ENCODE data around the gene STXBP4.

Gene STXBP4

GRCh38 chr17:54968988-54969332 is 395 bp downstream of the STXBP4 start:
- peak; percentile 26 for DNase-seq (ENCODE audit: low read depth)
- no peak for TF ChIP-seq CTCF (IDR thresholded peaks at IDR 0.05; ENCODE audit: insufficient read depth, low read depth, low read length, missing control alignments)
- peak overlapping the region; percentile 82 for H3K4me3 ChIP-seq (ENCODE audit: low read length)

GRCh38 chr17:54969658-54970572 is 1.4 kb downstream of the STXBP4 start:
- DNase-seq (ENCODE audit: low read depth) = no peak
- TF ChIP-seq CTCF (IDR thresholded peaks at IDR 0.05; ENCODE audit: insufficient read depth, low read depth, low read length, missing control alignments) = no peak
- H3K4me3 ChIP-seq (ENCODE audit: low read length) = peak overlapping the region; percentile 82

- DNase-seq (ENCODE audit: low read depth) = no peak
- no peak overlapping the region for H3K4me3 ChIP-seq (ENCODE audit: low read length)
- no peak for TF ChIP-seq CTCF (IDR thresholded peaks at IDR 0.05; ENCODE audit: insufficient read depth, low read depth, low read length, missing control alignments)
These were observed 2.6 kb downstream of the STXBP4 start for GRCh38 chr17:54971147-54971546.

GRCh38 chr17:54971901-54972300 is 3.3 kb downstream of the STXBP4 start:
- DNase-seq (ENCODE audit: low read depth) = no peak
- H3K4me3 ChIP-seq (ENCODE audit: low read length) = no peak overlapping the region
- TF ChIP-seq CTCF (IDR thresholded peaks at IDR 0.05; ENCODE audit: insufficient read depth, low read depth, low read length, missing control alignments) = no peak

- DNase-seq (ENCODE audit: low read depth) = no peak
- H3K4me3 ChIP-seq (ENCODE audit: low read length) = no peak overlapping the region
- TF ChIP-seq CTCF (IDR thresholded peaks at IDR 0.05; ENCODE audit: insufficient read depth, low read depth, low read length, missing control alignments) = no peak
These were observed 4.0 kb downstream of the STXBP4 start for GRCh38 chr17:54972406-54973138.

- TF ChIP-seq CTCF (IDR thresholded peaks at IDR 0.05; ENCODE audit: insufficient read depth, low read depth, low read length, missing control alignments) = no peak
- DNase-seq (ENCODE audit: low read depth) = no peak
- H3K4me3 ChIP-seq (ENCODE audit: low read length) = no peak overlapping the region
These were observed 6.2 kb downstream of the STXBP4 start for GRCh38 chr17:54974759-54975158.

Measured in epithelial cell of esophagus (primary cell).